HCT116 (cell line): ENCODE measurements around the gene MYL3.

ENCODE experiments used
- CTCF ChIP-seq, 3 experiments: fragments of 200-600 bp in 1 of 3; sonication (generic) in 1 of 3; IDR thresholded peaks in 2 of 3; conservative IDR thresholded peaks in 1 of 3; 2 replicates each; pipeline ENCODE4 v1.5.1; 2012 to 2017; ENCODE audit warnings: low read depth in 2 of 3, low read length in 2 of 3, antibody characterized with exemption in 1 of 3, borderline replicate concordance in 1 of 3, control low read depth in 1 of 3, mild to moderate bottlenecking in 1 of 3, mixed read lengths in 1 of 3, mixed run types in 1 of 3, moderate library complexity in 1 of 3; ENCODE audit not compliant: insufficient read depth in 1 of 3
- EGR1 ChIP-seq: IDR thresholded peaks from 2 replicates; pipeline ENCODE4 v1.6.1; 2012; ENCODE audit warnings: low read depth
- EZH2phosphoT487 ChIP-seq: fragments of 200-600 bp; IDR thresholded peaks from 2 replicates; pipeline ENCODE4 v1.6.1; 2018; ENCODE audit warnings: antibody characterized with exemption, borderline replicate concordance
- JUND ChIP-seq: IDR thresholded peaks from 2 replicates; pipeline ENCODE4 v1.6.1; 2012
- POLR2A ChIP-seq: IDR thresholded peaks from 2 replicates; pipeline ENCODE4 v1.7.0; 2011; ENCODE audit warnings: borderline replicate concordance; ENCODE audit not compliant: insufficient read depth, insufficient read length; ENCODE audit errors: extremely low read depth
- POLR2AphosphoS5 ChIP-seq: IDR thresholded peaks from 2 replicates; pipeline ENCODE4 v1.6.1; 2011; ENCODE audit warnings: mild to moderate bottlenecking, low read depth, low read length, moderate library complexity
- SRF ChIP-seq: IDR thresholded peaks from 2 replicates; pipeline ENCODE4 v1.6.1; 2012; ENCODE audit warnings: low read depth
- TCF7L2 ChIP-seq: IDR thresholded peaks from 2 replicates; pipeline ENCODE4 v1.7.0; 2011; ENCODE audit warnings: borderline replicate concordance, inconsistent platforms; ENCODE audit not compliant: insufficient read depth, insufficient read length; ENCODE audit errors: extremely low read depth
- YY1 ChIP-seq: IDR thresholded peaks from 2 replicates; pipeline ENCODE4 v1.6.1; 2011; ENCODE audit warnings: low read length, low read depth, moderate library complexity, mild to moderate bottlenecking; ENCODE audit not compliant: insufficient replicate concordance; ENCODE audit errors: extremely low read depth
- TF ChIP-seq, protein P1 (sequence below): IDR thresholded peaks from 2 replicates; pipeline ENCODE4 v1.6.1; 2012
- TF ChIP-seq, protein P2 (sequence below): IDR thresholded peaks from 2 replicates; pipeline ENCODE4 v1.6.1; 2011; ENCODE audit warnings: mild to moderate bottlenecking, low read length, moderate library complexity; ENCODE audit not compliant: insufficient replicate concordance; ENCODE audit errors: extremely low read depth
- TF ChIP-seq, protein P3 (sequence below): IDR thresholded peaks from 2 replicates; pipeline ENCODE4 v1.6.1; 2012; ENCODE audit warnings: low read depth

GRCh38 chr3:46903341-46904302 lies 40.4 kb upstream of the MYL3 start:
- TF ChIP-seq TCF7L2 (no peak), CTCF (IDR thresholded peaks at IDR 0.05 in 2 of 3, conservative IDR thresholded peaks at IDR 0.05 in 1 of 3; ENCODE audit: borderline replicate concordance in 1 of 3, insufficient read depth in 1 of 3, low read depth in 2 of 3, low read length in 2 of 3) (no peak), JUND (no peak), SRF (no peak), EGR1 (no peak), POLR2A (no peak), EZH2phosphoT487 (no peak), POLR2AphosphoS5 (no peak), YY1 (no peak)
- TF ChIP-seq, protein P1, sequence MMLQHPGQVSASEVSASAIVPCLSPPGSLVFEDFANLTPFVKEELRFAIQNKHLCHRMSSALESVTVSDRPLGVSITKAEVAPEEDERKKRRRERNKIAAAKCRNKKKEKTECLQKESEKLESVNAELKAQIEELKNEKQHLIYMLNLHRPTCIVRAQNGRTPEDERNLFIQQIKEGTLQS: no peak
- TF ChIP-seq, protein P2, sequence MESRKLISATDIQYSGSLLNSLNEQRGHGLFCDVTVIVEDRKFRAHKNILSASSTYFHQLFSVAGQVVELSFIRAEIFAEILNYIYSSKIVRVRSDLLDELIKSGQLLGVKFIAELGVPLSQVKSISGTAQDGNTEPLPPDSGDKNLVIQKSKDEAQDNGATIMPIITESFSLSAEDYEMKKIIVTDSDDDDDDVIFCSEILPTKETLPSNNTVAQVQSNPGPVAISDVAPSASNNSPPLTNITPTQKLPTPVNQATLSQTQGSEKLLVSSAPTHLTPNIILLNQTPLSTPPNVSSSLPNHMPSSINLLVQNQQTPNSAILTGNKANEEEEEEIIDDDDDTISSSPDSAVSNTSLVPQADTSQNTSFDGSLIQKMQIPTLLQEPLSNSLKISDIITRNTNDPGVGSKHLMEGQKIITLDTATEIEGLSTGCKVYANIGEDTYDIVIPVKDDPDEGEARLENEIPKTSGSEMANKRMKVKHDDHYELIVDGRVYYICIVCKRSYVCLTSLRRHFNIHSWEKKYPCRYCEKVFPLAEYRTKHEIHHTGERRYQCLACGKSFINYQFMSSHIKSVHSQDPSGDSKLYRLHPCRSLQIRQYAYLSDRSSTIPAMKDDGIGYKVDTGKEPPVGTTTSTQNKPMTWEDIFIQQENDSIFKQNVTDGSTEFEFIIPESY: no peak
- TF ChIP-seq, protein P3, sequence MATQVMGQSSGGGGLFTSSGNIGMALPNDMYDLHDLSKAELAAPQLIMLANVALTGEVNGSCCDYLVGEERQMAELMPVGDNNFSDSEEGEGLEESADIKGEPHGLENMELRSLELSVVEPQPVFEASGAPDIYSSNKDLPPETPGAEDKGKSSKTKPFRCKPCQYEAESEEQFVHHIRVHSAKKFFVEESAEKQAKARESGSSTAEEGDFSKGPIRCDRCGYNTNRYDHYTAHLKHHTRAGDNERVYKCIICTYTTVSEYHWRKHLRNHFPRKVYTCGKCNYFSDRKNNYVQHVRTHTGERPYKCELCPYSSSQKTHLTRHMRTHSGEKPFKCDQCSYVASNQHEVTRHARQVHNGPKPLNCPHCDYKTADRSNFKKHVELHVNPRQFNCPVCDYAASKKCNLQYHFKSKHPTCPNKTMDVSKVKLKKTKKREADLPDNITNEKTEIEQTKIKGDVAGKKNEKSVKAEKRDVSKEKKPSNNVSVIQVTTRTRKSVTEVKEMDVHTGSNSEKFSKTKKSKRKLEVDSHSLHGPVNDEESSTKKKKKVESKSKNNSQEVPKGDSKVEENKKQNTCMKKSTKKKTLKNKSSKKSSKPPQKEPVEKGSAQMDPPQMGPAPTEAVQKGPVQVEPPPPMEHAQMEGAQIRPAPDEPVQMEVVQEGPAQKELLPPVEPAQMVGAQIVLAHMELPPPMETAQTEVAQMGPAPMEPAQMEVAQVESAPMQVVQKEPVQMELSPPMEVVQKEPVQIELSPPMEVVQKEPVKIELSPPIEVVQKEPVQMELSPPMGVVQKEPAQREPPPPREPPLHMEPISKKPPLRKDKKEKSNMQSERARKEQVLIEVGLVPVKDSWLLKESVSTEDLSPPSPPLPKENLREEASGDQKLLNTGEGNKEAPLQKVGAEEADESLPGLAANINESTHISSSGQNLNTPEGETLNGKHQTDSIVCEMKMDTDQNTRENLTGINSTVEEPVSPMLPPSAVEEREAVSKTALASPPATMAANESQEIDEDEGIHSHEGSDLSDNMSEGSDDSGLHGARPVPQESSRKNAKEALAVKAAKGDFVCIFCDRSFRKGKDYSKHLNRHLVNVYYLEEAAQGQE: no peak
